Thoracic aorta (tissue), 2 donors: ENCODE data around the gene HELQ. TPM values are rescaled to one million over a fixed set of nuclear protein-coding genes. Genes with fewer than 3 reads are reported as not detected.

ENCODE experiments used
- ATAC-seq: fragments of 150-250 bp; one replicate; pipeline ENCODE4 v1.8.0; 2017; ENCODE audit warnings: low read depth; ENCODE audit not compliant: insufficient number of reproducible peaks, low FRiP score
- DNase-seq: peaks from one replicate; pipeline ENCODE4 v3.0.0-alpha.2; 2020; ENCODE audit warnings: low spot score
- H3K27ac ChIP-seq, 2 donors: fragments of 200-600 bp; sonication (generic); 1 replicate in 1 of 2; 2 replicates in 1 of 2; pipeline ENCODE4 v1.5.1; 2016; ENCODE audit warnings: mild to moderate bottlenecking in 2 of 2, moderate library complexity in 2 of 2
- H3K27me3 ChIP-seq: fragments of 200-600 bp; sonication (generic); replicated peaks from 2 replicates; pipeline ENCODE4 v1.6.0; 2016; ENCODE audit warnings: mild to moderate bottlenecking; ENCODE audit not compliant: insufficient read depth
- H3K36me3 ChIP-seq: fragments of 200-600 bp; sonication (generic); one replicate; pipeline ENCODE4 v1.5.1; 2016
- H3K4me1 ChIP-seq, 2 donors: fragments of 200-600 bp; sonication (generic); 1 replicate in 1 of 2; 2 replicates in 1 of 2; pipeline versions ENCODE4 v1.5.1 to v1.6.0; 2016; ENCODE audit warnings: low read depth in 2 of 2, mild to moderate bottlenecking in 1 of 2; ENCODE audit not compliant: control insufficient read depth in 1 of 2
- H3K4me3 ChIP-seq: fragments of 200-600 bp; sonication (generic); 2 replicates; pipeline ENCODE4 v1.5.1; 2016; ENCODE audit warnings: mild to moderate bottlenecking
- H3K9me3 ChIP-seq: fragments of 200-600 bp; sonication (generic); 2 replicates; pipeline ENCODE4 v1.5.1; 2016
- CTCF ChIP-seq: fragments of 200-600 bp; sonication (generic); IDR thresholded peaks from one replicate; pipeline ENCODE4 v1.5.1; 2019; ENCODE audit warnings: antibody characterized with exemption
- total RNA-seq, 2 donors: library from RNA; depleted of rRNA; stranded (reverse); fragments of >200 nt; gene quantifications; one replicate each; pipeline versions ENCODE4 v1.1.0 to v1.2.3, GENCODE V29; 2016

Gene HELQ
- total RNA-seq, 2 donors from 2014 or later: 11.6 to 19.6 TPM

DNA sequence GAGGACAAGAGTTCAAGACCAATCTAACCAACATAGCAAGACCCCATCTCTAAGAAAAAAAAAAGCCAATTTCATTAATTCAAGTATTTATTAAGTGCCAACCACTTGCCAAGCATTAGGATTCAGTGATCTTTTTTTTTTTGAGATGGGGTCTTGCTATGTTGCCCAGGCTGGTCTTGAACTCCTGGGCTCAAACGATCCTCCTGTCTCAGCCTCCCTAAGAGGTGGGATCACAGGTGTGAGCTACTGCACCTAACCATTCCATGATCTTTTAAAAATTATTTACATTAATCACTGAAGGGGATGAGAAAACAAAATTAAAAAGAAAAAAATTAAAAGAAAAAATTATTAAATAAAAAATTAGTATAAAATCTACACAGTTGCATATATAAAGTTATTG lies 24.4 kb downstream of the HELQ start:
- Histone ChIP-seq H3K4me1 (no peaks in the 10 kb centered on the region), H3K4me3 (no peak overlapping the region), H3K27ac (no peak overlapping the region), H3K27me3 (no peaks in the 10 kb centered on the region), H3K9me3 (no peaks in the 10 kb centered on the region), H3K36me3 (no peaks in the 10 kb centered on the region)
- TF ChIP-seq CTCF: no peak
- DNase-seq: no peak
- ATAC-seq: no peak

GRCh38 chr4:83418211-83418610 lies 37.4 kb downstream of the HELQ start:
- DNase-seq (no peak), ATAC-seq (no peak)
- TF ChIP-seq CTCF: no peak
- Histone ChIP-seq H3K36me3 (peaks cover 37% of the 10 kb centered on the region), H3K9me3 (no peaks in the 10 kb centered on the region), H3K27me3 (no peaks in the 10 kb centered on the region), H3K27ac (no peak overlapping the region), H3K4me3 (no peak overlapping the region), H3K4me1 (no peaks in the 10 kb centered on the region)

- ATAC-seq (no peak), DNase-seq (no peak)
- Histone ChIP-seq H3K4me3 (no peak overlapping the region), H3K27me3 (no peaks in the 10 kb centered on the region), H3K9me3 (no peaks in the 10 kb centered on the region), H3K27ac (no peak overlapping the region), H3K4me1 (no peaks in the 10 kb centered on the region), H3K36me3 (peaks cover 38% of the 10 kb centered on the region)
- TF ChIP-seq CTCF: no peak
Measured at GRCh38 chr4:83417566-83417965, 38.1 kb downstream of the HELQ start.

DNA sequence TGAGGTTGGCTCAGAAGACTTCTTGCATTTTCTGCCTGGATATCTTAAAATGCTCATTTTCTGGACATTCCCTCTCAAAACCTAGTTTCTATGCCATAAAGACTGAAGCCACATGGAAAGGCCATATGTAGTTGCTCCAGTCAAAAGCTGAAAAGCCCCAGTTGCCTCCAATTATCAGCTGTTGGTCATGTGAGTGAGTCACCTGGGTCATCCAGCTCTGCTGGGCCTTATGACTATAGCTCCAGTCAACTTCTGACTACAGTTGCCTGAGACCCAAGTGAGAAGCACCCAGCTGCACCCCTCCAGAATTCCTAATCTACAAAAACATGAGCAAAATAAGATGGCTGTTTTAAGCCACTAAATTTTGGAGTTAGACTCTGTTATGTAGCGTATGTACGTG lies 41.9 kb downstream of the HELQ start:
- ATAC-seq: no peak
- H3K36me3 ChIP-seq: peaks cover 25% of the 10 kb centered on the region
- DNase-seq: no peak
- TF ChIP-seq CTCF: no peak
- no peaks in the 10 kb centered on the region for H3K27me3 ChIP-seq
- no peaks in the 10 kb centered on the region for H3K4me1 ChIP-seq
- no peak overlapping the region for H3K4me3 ChIP-seq
- H3K9me3 ChIP-seq: no peaks in the 10 kb centered on the region
- no peak overlapping the region for H3K27ac ChIP-seq

DNA sequence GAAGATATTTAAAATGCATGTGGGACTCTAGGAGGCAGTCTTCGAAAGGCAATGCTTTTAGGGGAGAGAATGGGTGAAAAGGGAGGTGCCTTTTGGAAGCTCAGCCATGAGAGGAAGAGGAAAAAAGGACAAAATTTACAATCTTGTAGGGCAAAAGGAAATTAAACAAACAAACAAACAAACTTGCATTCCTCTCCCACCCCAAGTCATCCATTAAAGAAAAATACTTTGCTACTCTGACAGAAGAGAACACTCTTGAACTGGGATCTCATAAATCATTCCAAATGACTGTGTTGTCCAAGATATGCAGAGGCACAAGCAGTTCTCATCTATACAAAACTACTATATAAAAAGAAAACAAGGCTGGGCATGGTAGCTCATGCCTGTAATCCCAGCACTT lies 46.7 kb downstream of the HELQ start:
- no peak for DNase-seq
- no peak for TF ChIP-seq CTCF
- ATAC-seq: no peak

More for the DNA sequence above, 46.7 kb downstream of the HELQ start:
- Histone ChIP-seq H3K27me3 (no peaks in the 10 kb centered on the region), H3K27ac (no peak overlapping the region), H3K4me3 (no peak overlapping the region), H3K36me3 (peaks cover 10% of the 10 kb centered on the region), H3K4me1 (no peaks in the 10 kb centered on the region), H3K9me3 (no peaks in the 10 kb centered on the region)
